Measurements from ENCODE around the gene CHIC2.

GRCh38 chr4:53961351-53961750, 103.1 kb downstream of the CHIC2 start:
- TF ChIP-seq CTCF (IDR thresholded peaks at IDR 0.05; ENCODE audit: insufficient read depth, low read length): no peak
- TF ChIP-seq POLR2AphosphoS5 (IDR thresholded peaks at IDR 0.05; ENCODE audit: low read depth): no peak
- no peak for TF ChIP-seq GABPA (IDR thresholded peaks at IDR 0.05; ENCODE audit: low read depth)
- TF ChIP-seq SPI1 (IDR thresholded peaks at IDR 0.05; ENCODE audit: borderline replicate concordance, low read depth): no peak
